HG03139 (cell line): ENCODE measurements around the gene LCTL.
"Not testable (repeated sequence)": the region's sequence is repeated elsewhere in the genome, so short reads cannot be mapped to it uniquely, and the experiment has no call there.

Experiments used
- ATAC-seq: cut with Tn5 transposase; IDR thresholded peaks from one replicate; pipeline ENCODE4 v1.9.1; 2021; ENCODE audit not compliant: unreplicated experiment

The LCTL gene

GRCh38 chr15:66591322-66591862 lies 25.6 kb upstream of the LCTL start:
- no peak for ATAC-seq

DNA sequence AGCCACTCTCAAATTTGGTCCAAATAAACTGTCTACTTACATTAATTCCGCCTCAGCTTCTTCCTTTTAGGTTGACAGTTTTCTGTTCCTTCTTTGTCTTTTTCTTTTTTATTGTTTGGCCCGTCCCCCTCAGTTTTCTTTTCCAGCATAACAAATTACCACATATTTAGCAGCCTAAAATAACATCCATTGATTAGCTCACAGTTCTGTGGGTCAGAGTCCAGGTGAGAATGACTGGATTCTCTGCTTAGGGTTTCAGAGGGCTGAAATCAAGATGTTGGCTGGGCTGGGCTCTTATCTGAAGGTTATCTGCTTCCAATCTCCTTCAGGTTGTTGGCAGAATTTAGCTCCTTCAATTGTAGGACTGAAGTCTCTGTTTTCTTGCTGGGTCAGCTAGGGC lies 24.6 kb upstream of the LCTL start:
- ATAC-seq: no peak

GRCh38 chr15:66589429-66589828 lies 23.6 kb upstream of the LCTL start:
- not testable (repeated sequence) for ATAC-seq

DNA sequence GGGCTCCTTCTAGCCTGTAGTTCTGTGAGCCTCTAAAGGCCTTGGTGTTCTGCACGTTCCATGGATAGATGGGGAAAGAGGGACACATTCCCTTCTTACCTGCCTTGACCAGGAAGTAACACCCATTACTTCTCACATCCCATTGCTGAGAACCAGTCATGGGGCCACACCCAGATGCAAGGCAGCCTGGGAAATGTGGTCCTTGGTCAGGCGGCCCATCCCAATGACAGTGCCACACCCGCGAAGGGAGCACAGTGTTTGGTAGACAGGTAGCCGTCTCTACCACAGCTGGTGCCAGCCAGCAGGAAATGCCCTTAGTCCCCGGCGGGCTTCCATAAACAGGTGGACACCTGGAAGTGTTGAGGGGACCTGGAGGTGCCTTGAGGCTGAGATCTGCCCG lies 23.2 kb upstream of the LCTL start:
- ATAC-seq: no peak

DNA sequence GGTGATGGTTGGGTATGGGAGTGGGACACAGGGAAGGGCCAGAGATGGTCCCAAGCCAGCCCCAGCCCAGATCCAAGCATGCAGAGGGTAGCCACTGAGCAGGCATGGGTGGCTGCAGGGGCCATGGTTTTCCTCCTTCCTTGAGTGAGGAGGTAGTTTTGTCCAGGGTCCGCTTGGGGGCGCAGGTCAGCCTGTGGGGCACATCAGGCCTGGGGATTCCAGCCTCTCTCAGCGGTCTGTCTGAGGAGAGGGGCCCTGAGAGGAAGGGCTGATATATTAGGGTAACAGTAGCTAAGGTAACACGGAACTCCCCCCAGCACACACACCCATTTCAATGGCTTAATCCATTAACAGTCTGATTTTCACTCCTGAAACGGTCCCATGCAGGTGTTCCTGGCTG lies 22.7 kb upstream of the LCTL start:
- ATAC-seq: no peak

- ATAC-seq: no peak
Measured at GRCh38 chr15:66587749-66588148, 22.0 kb upstream of the LCTL start.

DNA sequence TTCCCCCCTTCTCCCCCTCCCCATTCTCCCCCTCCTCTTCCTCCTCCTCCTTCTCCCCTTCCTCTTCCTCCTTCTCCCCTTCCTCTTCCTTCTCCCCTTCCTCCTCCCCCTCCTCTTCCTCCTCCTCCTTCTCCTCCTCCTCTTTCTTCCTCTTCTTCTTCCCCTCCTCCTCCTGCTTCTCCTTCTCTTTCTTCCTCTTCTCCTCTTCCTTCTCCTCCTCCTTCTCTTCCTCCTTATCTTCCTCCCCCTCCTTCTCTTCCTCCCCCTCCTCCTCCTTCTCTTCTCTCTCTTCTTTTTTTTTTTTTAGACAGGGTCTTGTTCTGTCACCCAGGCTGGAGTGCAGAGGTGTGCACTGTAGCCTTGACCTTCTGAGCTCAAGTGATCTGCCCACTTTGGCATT lies 21.2 kb upstream of the LCTL start:
- no peak for ATAC-seq

GRCh38 chr15:66586155-66586976 lies 20.6 kb upstream of the LCTL start:
- no peak for ATAC-seq

- ATAC-seq: no peak
Measured at GRCh38 chr15:66581972-66582537, 16.3 kb upstream of the LCTL start.

- ATAC-seq: no peak
Measured at GRCh38 chr15:66580643-66581042, 14.8 kb upstream of the LCTL start.

GRCh38 chr15:66578286-66578875 lies 12.6 kb upstream of the LCTL start:
- no peak for ATAC-seq

GRCh38 chr15:66574596-66574950 lies 8.8 kb upstream of the LCTL start:
- no peak for ATAC-seq

DNA sequence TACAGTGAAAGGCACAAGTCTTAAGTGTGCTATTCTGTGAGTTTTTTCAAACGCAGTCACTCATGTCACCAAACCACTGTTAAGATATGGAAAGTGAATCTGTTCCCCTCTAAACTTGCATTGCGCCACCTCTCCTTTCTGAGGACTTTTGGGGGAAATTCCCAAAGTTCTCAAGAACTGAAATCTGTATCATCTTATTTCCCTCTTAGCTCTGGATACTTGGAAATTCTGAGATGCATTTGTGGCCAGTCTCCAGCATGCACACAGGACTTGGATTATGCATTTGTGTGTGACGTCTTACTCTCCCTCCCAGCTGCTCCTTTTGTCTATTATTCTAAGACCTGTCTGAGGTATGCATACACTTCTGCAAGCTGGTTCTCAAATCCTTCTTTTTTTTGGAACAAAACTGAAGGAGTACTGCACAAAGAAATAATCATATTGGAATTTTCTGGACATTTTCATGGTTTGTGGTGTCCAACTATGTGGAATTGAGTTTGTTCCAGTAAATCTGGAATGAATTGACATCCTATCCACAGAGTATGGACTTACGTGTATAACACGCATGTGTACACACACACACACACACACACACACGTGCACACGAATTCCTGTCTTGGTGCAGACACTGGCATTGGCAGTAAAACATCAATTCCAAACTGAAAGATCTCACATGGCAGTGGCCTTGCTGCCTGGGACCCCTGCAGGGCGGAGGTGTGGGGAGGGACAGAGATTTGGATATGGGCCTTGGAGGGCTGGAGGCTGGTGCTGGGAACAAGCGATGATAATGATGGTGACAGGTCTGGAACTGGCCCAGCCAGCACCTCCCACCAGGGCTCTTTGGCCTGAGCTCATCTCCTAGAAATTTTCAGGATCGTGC lies 8.2 kb upstream of the LCTL start:
- no peak for ATAC-seq

GRCh38 chr15:66573348-66573718 lies 7.5 kb upstream of the LCTL start:
- ATAC-seq: no peak

DNA sequence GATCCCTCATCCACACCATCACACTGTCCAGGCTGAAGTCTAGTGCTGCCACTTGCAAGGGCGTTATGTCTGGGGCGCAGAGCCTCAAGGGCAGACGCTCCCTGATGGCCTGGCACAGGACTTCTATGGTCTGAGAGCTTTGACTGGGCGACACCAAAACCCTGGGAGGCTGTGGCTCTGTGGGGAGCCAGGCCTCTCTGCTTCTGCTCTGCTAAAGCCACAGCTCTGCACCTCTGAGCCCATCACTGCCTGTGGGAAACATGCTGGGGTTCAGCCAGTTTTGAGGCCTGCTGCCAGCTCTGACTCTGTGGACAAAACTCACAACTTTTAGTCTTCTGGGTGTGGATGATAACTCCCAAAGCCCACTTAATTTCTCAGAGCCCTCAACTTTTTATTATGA lies 6.3 kb upstream of the LCTL start:
- no peak for ATAC-seq

DNA sequence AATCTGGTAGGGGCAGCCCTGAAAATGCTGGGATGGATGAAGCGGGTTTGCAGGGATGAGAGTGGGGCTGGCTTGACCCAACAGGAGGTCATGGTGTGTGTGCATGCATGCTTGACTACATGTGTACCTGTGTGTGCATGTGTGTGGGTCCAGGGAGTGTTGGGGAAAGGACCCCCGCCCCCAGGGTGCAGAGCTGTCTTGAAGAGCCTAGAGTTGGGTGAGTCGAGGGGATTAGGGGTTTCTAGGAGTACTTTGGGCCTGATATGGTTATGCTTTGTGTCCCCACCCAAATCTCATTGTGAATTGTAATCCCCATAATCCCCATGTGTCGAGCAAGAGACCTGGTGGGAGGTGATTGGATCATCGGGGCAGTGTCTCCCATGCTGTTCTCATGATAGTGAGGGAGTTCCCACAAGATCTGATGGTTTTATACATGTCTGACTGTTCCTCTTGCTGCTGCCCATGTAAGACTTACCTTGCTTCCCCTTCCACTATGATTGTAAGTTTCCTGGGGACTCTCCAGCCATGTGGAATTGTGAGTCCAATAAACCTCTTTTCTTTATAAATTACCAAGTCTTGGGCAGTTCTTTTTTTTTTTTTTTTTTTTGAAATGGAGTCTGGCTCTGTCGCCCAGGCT lies 5.2 kb upstream of the LCTL start:
- no peak for ATAC-seq

DNA sequence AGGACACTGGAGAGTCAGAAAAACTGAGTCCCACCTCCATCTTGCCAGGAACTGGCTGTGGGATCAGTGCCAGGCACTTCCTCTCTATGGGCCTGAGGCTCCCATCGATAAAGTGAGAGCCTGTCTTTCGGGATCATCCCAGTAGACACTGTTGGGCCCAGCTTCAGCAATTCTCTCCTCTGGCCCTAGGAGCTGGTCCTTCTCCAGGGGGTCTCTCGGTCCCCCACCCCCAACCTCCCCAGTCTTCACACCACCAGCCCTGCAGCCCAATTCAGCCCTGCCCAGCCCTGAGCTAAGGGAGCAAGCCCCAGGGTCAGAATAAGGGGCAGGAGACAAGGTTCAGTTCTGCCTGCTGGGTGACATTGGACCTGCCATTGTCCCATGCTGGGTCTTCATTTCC lies 4.5 kb upstream of the LCTL start:
- ATAC-seq: no peak

GRCh38 chr15:66569461-66570137 lies 3.8 kb upstream of the LCTL start:
- ATAC-seq: no peak

DNA sequence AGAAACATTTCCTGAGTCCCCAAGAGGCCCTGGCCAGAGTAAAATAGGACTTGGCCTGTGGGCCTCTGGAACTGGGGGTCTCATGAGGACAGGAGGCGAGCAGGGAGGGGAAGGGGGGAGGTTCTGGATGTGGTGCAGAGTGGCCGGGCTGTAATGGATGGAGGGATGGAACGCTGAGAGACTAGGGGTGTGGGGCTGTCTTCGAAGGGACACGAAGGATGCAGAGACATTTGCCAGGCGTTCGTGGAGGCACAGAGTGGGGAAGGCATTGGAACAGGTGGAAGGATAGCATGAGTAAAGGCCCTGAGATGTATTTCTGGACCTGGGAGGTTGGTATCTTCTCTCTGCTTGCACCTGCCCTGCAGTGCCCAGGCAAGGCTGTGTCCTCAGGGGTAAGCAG lies 2.1 kb upstream of the LCTL start:
- ATAC-seq: no peak

GRCh38 chr15:66566963-66567531 lies 1.2 kb upstream of the LCTL start:
- no peak for ATAC-seq
